K562 (cell line): ENCODE data around the gene DNAJC8. TPM values are rescaled to one million over a fixed set of nuclear protein-coding genes. Genes with fewer than 3 reads are reported as not detected.

Experiments
- ATAC-seq: fragments of 200-7000 bp; cut with Tn5 transposase; 3 replicates; pipeline ENCODE4 v1.9.1; 2020; ENCODE audit warnings: moderate library complexity
- BruUV-seq: library from RNA; stranded (reverse); fragments of 400-500 nt; replicated peaks from 2 replicates; lab custom pipeline; 2021; lab: Mats Ljungman, UMichigan
- CTCF ChIA-PET: fragments of 300-600 bp; formaldehyde crosslinking; extraction: SDS; loops from one replicate; lab custom pipeline; 2021; ENCODE audit warnings: low intra/inter-chr PET ratio; lab: Yijun Ruan, JAX
- POLR2A ChIA-PET: fragments of 300-600, 350-650 bp; sonication (Branson Sonifier 250); formaldehyde crosslinking; extraction: SDS; loops from one replicate; lab custom pipeline; 2021; ENCODE audit warnings: antibody characterized with exemption, inconsistent platforms; lab: Yijun Ruan, JAX
- DNase-seq, 4 experiments: peaks; one replicate each; pipeline versions ENCODE4 v3.0.0 to v3.0.0-alpha.2; 2011 to 2018; ENCODE audit warnings: low spot score in 3 of 4, mixed read lengths in 3 of 4; ENCODE audit errors: extremely low read depth in 1 of 4
- FAIRE-seq: peaks from 2 replicates; lab custom pipeline; 2011; peaks lifted over from hg19 to GRCh38; lab: Jason Lieb, UNC
- H2AFZ ChIP-seq: 2 replicates; pipeline ENCODE4 v1.6.0; 2011; ENCODE audit warnings: low read depth, low read length, control low read depth, inconsistent platforms
- H3K27ac ChIP-seq: fragments of 200-600 bp; 3 replicates; pipeline ENCODE4 v1.8.0; 2011; ENCODE audit warnings: low read depth, mild to moderate bottlenecking, control low read depth, inconsistent platforms, low read length, moderate library complexity, mixed read lengths; ENCODE audit errors: extremely low read depth
- H3K27me3 ChIP-seq, 2 experiments: fragments of 300-600 bp in 1 of 2; 2 replicates in 1 of 2; 3 replicates in 1 of 2; pipeline versions ENCODE4 v1.6.0 to v1.8.0; 2011; ENCODE audit warnings: inconsistent platforms in 2 of 2, low read length in 2 of 2, mild to moderate bottlenecking in 1 of 2, mixed read lengths in 1 of 2, moderate library complexity in 1 of 2; ENCODE audit not compliant: control insufficient read depth in 2 of 2, insufficient read depth in 2 of 2
- H3K36me3 ChIP-seq: fragments of 300-600 bp; 3 replicates; pipeline ENCODE4 v1.8.0; 2011; ENCODE audit warnings: mild to moderate bottlenecking, low read length, inconsistent platforms; ENCODE audit not compliant: control insufficient read depth, insufficient read depth
- H3K4me1 ChIP-seq, 2 experiments: fragments of 200-600 bp in 1 of 2; replicated peaks in 1 of 2; 2 replicates in 1 of 2; 3 replicates in 1 of 2; pipeline versions ENCODE4 v1.5.1 to v1.8.0; 2011; ENCODE audit warnings: inconsistent platforms in 2 of 2, low read length in 2 of 2, mild to moderate bottlenecking in 1 of 2, mixed read lengths in 1 of 2, moderate library complexity in 1 of 2; ENCODE audit not compliant: control insufficient read depth in 2 of 2, insufficient read depth in 2 of 2
- H3K4me2 ChIP-seq: 2 replicates; pipeline ENCODE4 v1.6.1; 2011; ENCODE audit warnings: low read length, control low read depth, inconsistent platforms, mixed read lengths; ENCODE audit not compliant: insufficient read depth
- H3K4me3 ChIP-seq: fragments of 200-600 bp; sonication (generic), shearing (Covaris generic); 2 replicates; pipeline ENCODE4 v1.5.1; 2016; ENCODE audit warnings: control low read depth, inconsistent platforms
- H3K79me2 ChIP-seq: fragments of 200-600 bp; 3 replicates; pipeline ENCODE4 v1.8.0; 2011; ENCODE audit warnings: low read length, inconsistent platforms; ENCODE audit not compliant: control insufficient read depth, insufficient read depth
- H3K9ac ChIP-seq, 2 experiments: 2 replicates each; pipeline versions ENCODE4 v1.6.0 to v1.6.1; 2011; ENCODE audit warnings: low read depth in 2 of 2, low read length in 2 of 2, control low read depth in 1 of 2, inconsistent platforms in 1 of 2, mild to moderate bottlenecking in 1 of 2, mixed read lengths in 1 of 2; ENCODE audit not compliant: insufficient read depth in 1 of 2
- H3K9me1 ChIP-seq: one replicate; pipeline ENCODE4 v1.6.0; 2011; ENCODE audit warnings: inconsistent platforms, mild to moderate bottlenecking, low read length, moderate library complexity; ENCODE audit not compliant: control insufficient read depth, insufficient read depth
- H3K9me3 ChIP-seq: replicated peaks from 2 replicates; pipeline ENCODE4 v1.5.1; 2011; ENCODE audit warnings: low read depth, low read length, inconsistent platforms; ENCODE audit not compliant: control insufficient read depth, insufficient read depth
- H4K20me1 ChIP-seq: replicated peaks from 2 replicates; pipeline ENCODE4 v1.6.1; 2011; ENCODE audit warnings: low read length, inconsistent platforms, mixed read lengths; ENCODE audit not compliant: control insufficient read depth, insufficient read depth
- BCL6 ChIP-seq: fragments of 250-450 bp; sonication (Bioruptor Pico); IDR thresholded peaks from 2 replicates; pipeline ENCODE4 v1.4.0; 2020
- BRD9 ChIP-seq: fragments of 450-650 bp; IDR thresholded peaks from 2 replicates; pipeline ENCODE4 v1.6.1; 2018; ENCODE audit warnings: low read depth; ENCODE audit not compliant: partially characterized antibody
- CREM ChIP-seq: IDR thresholded peaks from 2 replicates; pipeline ENCODE4 v1.6.1; 2014; ENCODE audit warnings: antibody characterized with exemption, low read depth
- MAFF ChIP-seq: IDR thresholded peaks from 2 replicates; pipeline ENCODE4 v1.6.1; 2012; ENCODE audit warnings: low read length, improper control_type of control experiment
- PHF20 ChIP-seq: fragments of 450-650 bp; IDR thresholded peaks from 2 replicates; pipeline ENCODE4 v1.6.1; 2018; ENCODE audit not compliant: partially characterized antibody
- REST ChIP-seq, 2 experiments: fragments of 450-650 bp; formaldehyde crosslinking in 1 of 2; IDR thresholded peaks; 2 replicates each; pipeline versions ENCODE4 v1.4.0 to v1.6.1; 2014 to 2020; ENCODE audit warnings: mild to moderate bottlenecking in 2 of 2, borderline replicate concordance in 1 of 2, low read depth in 1 of 2
- SIX5 ChIP-seq, 2 experiments: IDR thresholded peaks; 2 replicates each; pipeline ENCODE4 v1.6.1; 2011; ENCODE audit warnings: low read length in 2 of 2, borderline replicate concordance in 1 of 2, low read depth in 1 of 2, mild to moderate bottlenecking in 1 of 2, moderate library complexity in 1 of 2; ENCODE audit not compliant: insufficient read depth in 1 of 2
- TAL1 ChIP-seq: fragments of 450-650 bp; IDR thresholded peaks from 2 replicates; pipeline ENCODE4 v1.6.1; 2016; ENCODE audit warnings: mild to moderate bottlenecking
- WGBS: fragments of 100-300 bp; shearing (Covaris generic); methylation state at CpG from one replicate; pipeline ENCODE4 v1.1.6; 2016; ENCODE audit warnings: low coverage, mixed read lengths; ENCODE audit not compliant: insufficient coverage; ENCODE audit errors: missing lambda C conversion rate; 5-methylcytosine and 5-hydroxymethylcytosine counted together
- in situ Hi-C: fragments of 300-500 bp; cut with MboI; formaldehyde crosslinking; loops from 4 replicates; pipeline ENCODE4 v1.15.0; 2018; ENCODE audit warnings: inconsistent platforms, mixed read lengths
- intact Hi-C: fragments of 100-400 bp; cut with micrococcal nuclease; formaldehyde crosslinking; loops from 2 replicates; pipeline ENCODE4 v1.14.2; 2022
- polyA plus RNA-seq, 8 experiments: library from polyadenylated mRNA; depleted of rRNA in 4 of 8; stranded (reverse) in 5 of 8; unstranded in 3 of 8; fragments of >200 nt; fragmentation: Nextera tagmentation in 2 of 8; fragmentation: Illumina TruSeq in 1 of 8; extraction: Ambion mirVana in 2 of 8; extraction: Trizol in 1 of 8; gene quantifications; 2 replicates each; pipeline versions ENCODE4 v1.2.1 to v1.2.3, GENCODE V29; 2011 to 2014; ENCODE audit warnings: inconsistent platforms in 1 of 8, missing spikeins in 1 of 8
- total RNA-seq, 7 experiments: library from RNA; depleted of rRNA in 6 of 7; stranded (reverse); fragments of >200 nt in 6 of 7; fragmentation: Illumina TruSeq in 2 of 7; extraction: Trizol in 2 of 7; gene quantifications; 2 replicates each; pipeline versions ENCODE4 v1.2.1 to v1.2.3, GENCODE V29; 2011 to 2021; ENCODE audit warnings: low replicate concordance in 1 of 7
- TF ChIP-seq, protein P1 (sequence below), 2 experiments: fragments of 200-800 bp in 1 of 2; sonication (Bioruptor generic) in 1 of 2; sonication (generic) in 1 of 2; formaldehyde crosslinking in 1 of 2; IDR thresholded peaks in 1 of 2; conservative IDR thresholded peaks in 1 of 2; 2 replicates each; pipeline versions ENCODE4 v1.5.0 to v1.6.1; 2016 to 2020; ENCODE audit warnings: missing compliant biosample characterization in 1 of 2, missing genetic modification characterization in 1 of 2, missing genetic modification reagents in 1 of 2

Gene DNAJC8
- total and polyA plus RNA-seq, 9 of the 15 experiments (the other 6 are each of a cell fraction or from before 2014, with no cell fraction given), result 143 to 508 (median 209) TPM

- ChIA-PET CTCF (interaction anchor here (0.6 kb wide), 1 partner anchor 84 kb away, joined by 3 read pairs; the partner anchor contains the start of gene EYA3), POLR2A (interaction anchor here (1.1 to 1.6 kb wide), 3 partner anchors 9 to 84 kb away, joined by 3 to 5 read pairs (median 5); partner anchors contain the start of gene EYA3)
- intact Hi-C loops, result no loop called here
- FAIRE-seq (peak; percentile 88), DNase-seq (peak in 3 of 4 experiments; percentile 32 to 77 (median 64)), ATAC-seq (peak; percentile 75)
- Histone ChIP-seq H4K20me1 (no peaks in the 10 kb centered on the region), H3K27me3 (no peaks in the 10 kb centered on the region; a peak in 1 of 5 replicates), H3K4me1 (peaks cover 24 to 33% of the 10 kb centered on the region in 2 experiments), H3K9me1 (no peaks in the 10 kb centered on the region), H2AFZ (peak overlapping the region; percentile 25), H3K9me3 (no peaks in the 10 kb centered on the region), H3K27ac (peak overlapping the region; percentile 36; the same call in 2 of the 3 replicates), H3K4me3 (no peak overlapping the region; the same call in 1 of the 2 replicates), H3K9ac (peak overlapping the region in 1 of 2 experiments; percentile 53; a peak in 1 of 4 replicates), H3K36me3 (no peaks in the 10 kb centered on the region), H3K4me2 (peak overlapping the region; percentile 52), H3K79me2 (no peaks in the 10 kb centered on the region)
- in situ Hi-C loops, result no loop called here
- WGBS, result 1% methylated on average over 8 of the region's 8 CpGs
- BruUV-seq, result no TSS peak
- TF ChIP-seq SIX5 (IDR thresholded peaks at IDR 0.05; ENCODE audit: borderline replicate concordance in 1 of 2, insufficient read depth in 1 of 2, low read depth in 1 of 2, low read length in 2 of 2) (no peak), PHF20 (no peak), REST (IDR thresholded peaks at IDR 0.05; ENCODE audit: borderline replicate concordance) (peak; percentile 44; the same call in 1 of the 2 replicates), REST (CRISPR knock-in tag; IDR thresholded peaks at IDR 0.05; ENCODE audit: low read depth) (no peak), MAFF (peak; percentile 3; the same call in 1 of the 2 replicates), BCL6 (CRISPR knock-in tag) (no peak), TAL1 (peak; percentile 87), CREM (peak; percentile 70), BRD9 (peak; percentile 44)
- TF ChIP-seq, protein P1, sequence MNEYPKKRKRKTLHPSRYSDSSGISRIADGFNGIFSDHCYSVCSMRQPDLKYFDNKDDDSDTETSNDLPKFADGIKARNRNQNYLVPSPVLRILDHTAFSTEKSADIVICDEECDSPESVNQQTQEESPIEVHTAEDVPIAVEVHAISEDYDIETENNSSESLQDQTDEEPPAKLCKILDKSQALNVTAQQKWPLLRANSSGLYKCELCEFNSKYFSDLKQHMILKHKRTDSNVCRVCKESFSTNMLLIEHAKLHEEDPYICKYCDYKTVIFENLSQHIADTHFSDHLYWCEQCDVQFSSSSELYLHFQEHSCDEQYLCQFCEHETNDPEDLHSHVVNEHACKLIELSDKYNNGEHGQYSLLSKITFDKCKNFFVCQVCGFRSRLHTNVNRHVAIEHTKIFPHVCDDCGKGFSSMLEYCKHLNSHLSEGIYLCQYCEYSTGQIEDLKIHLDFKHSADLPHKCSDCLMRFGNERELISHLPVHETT (CRISPR knock-in tag; conservative IDR thresholded peaks at IDR 0.05 in 1 of 2, IDR thresholded peaks at IDR 0.05 in 1 of 2), result peak in 1 of 2 experiments; percentile 81; a peak in 2 of 4 replicates
These were observed 60.1 kb downstream of the DNAJC8 start for GRCh38 chr1:28172713-28173150.
